CD4-positive, CD25-positive, alpha-beta regulatory T cell (primary cell): ENCODE results near the gene OPTC. TPM values are rescaled to one million over a fixed set of nuclear protein-coding genes. Genes with fewer than 3 reads are reported as not detected.

Experiments
- ATAC-seq, 2 donors: fragments of 150-1000 bp; cut with Tn5 transposase; one replicate each; pipeline ENCODE4 v1.10.0; 2021; ENCODE audit warnings: low read depth in 2 of 2, moderate number of reproducible peaks in 2 of 2, moderate library complexity in 1 of 2
- DNase-seq, 3 donors: peaks; one replicate each; pipeline versions ENCODE4 v3.0.0 to v3.0.0-alpha.2; 2012 to 2022; ENCODE audit warnings: mixed read lengths in 1 of 3
- H3K27ac ChIP-seq: one replicate; pipeline ENCODE4 v1.7.0; 2013; ENCODE audit warnings: mild to moderate bottlenecking, low read length; ENCODE audit not compliant: insufficient read depth, poor library complexity, severe bottlenecking
- H3K27me3 ChIP-seq: one replicate; pipeline ENCODE4 v1.7.0; 2013; ENCODE audit warnings: low read length; ENCODE audit not compliant: control insufficient read depth, insufficient read depth
- H3K36me3 ChIP-seq: one replicate; pipeline ENCODE4 v1.7.0; 2013; ENCODE audit warnings: mild to moderate bottlenecking, low read length, moderate library complexity; ENCODE audit not compliant: control insufficient read depth, insufficient read depth
- H3K4me1 ChIP-seq: 2 replicates; pipeline ENCODE4 v1.7.0; 2013; ENCODE audit warnings: mild to moderate bottlenecking, low read length; ENCODE audit not compliant: insufficient read depth, control insufficient read depth, poor library complexity, severe bottlenecking
- H3K4me3 ChIP-seq: one replicate; pipeline ENCODE4 v1.7.0; 2013; ENCODE audit warnings: low read depth, mild to moderate bottlenecking, low read length, moderate library complexity
- H3K9me3 ChIP-seq, 2 experiments: 1 replicate in 1 of 2; 2 replicates in 1 of 2; pipeline ENCODE4 v1.7.0; 2013; ENCODE audit warnings: low read length in 2 of 2, mild to moderate bottlenecking in 1 of 2, moderate library complexity in 1 of 2; ENCODE audit not compliant: control insufficient read depth in 2 of 2
- H3K27ac Mint-ChIP-seq, 3 donors: one replicate each; pipeline ENCODE4 v1.8.0; 2020 to 2022; ENCODE audit warnings: mild to moderate bottlenecking in 3 of 3, mixed read lengths in 3 of 3, moderate library complexity in 2 of 3
- H3K27me3 Mint-ChIP-seq: one replicate; pipeline ENCODE4 v1.8.0; 2022; ENCODE audit warnings: mild to moderate bottlenecking, mixed read lengths
- H3K36me3 Mint-ChIP-seq: one replicate; pipeline ENCODE4 v1.8.0; 2020; ENCODE audit warnings: mixed read lengths
- H3K4me1 Mint-ChIP-seq, 4 donors: one replicate each; pipeline ENCODE4 v1.8.0; 2020 to 2022; ENCODE audit warnings: mixed read lengths in 4 of 4, mild to moderate bottlenecking in 1 of 4
- H3K4me3 Mint-ChIP-seq, 4 donors: one replicate each; pipeline ENCODE4 v1.8.0; 2020 to 2022; ENCODE audit warnings: mild to moderate bottlenecking in 4 of 4, mixed read lengths in 4 of 4, moderate library complexity in 3 of 4
- H3K9me3 Mint-ChIP-seq, 7 donors: one replicate each; pipeline ENCODE4 v1.8.0; 2020 to 2022; ENCODE audit warnings: mixed read lengths in 7 of 7, mild to moderate bottlenecking in 3 of 7, moderate library complexity in 2 of 7
- polyA plus RNA-seq, 4 donors: library from polyadenylated mRNA; unstranded; fragments of 300-500 nt; fragmentation: Illumina TruSeq; gene quantifications; one replicate each; pipeline ENCODE4 v1.2.3, GENCODE V29; 2021
- total RNA-seq: library from RNA; stranded (reverse); gene quantifications from one replicate; pipeline ENCODE4 v1.2.3, GENCODE V29; 2022

OPTC gene
- total and polyA plus RNA-seq, 5 donors from 2014 or later = not detected

DNA sequence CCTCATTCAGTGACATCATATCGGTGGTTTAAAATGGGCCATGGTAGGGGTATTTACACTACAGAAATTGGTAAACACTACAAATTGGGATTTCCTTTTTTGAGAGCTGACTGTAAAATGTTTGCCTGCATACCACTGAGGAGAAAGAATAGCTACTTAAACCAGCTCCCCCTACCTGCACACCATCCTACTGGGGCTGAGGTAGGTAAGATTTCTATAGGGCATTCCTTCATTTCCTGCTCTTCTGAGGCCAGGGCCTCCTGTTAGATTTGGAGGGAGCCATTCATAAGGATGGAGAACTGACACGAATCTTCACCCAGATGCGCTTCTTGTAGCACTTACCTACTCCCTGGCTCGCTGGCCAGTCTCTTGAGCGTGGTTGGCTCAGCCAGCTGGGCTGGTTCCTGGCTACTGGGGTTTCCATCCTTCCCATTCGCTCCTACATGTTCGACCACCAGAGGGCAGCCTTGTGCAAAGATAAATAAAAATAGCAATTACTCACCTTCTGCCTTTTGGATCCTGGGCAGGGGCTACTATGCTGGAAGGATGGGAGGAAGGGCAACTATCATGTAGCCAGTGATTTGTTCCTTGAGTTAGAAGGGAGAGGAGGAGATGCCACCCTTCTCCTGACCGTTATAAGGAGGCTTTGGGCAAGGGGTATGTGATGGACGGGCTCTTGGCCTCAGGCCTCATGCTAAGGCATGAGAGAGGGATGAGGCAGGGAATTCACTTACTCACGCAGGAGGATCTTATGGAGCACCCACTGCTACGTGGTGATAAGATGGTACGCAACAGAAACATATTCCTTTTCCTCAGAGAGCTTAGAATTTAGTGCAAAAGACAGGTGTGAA is 10.7 kb downstream of the OPTC start:
- Mint-ChIP-seq H3K27me3 (peaks cover 10% of the 10 kb centered on the region), H3K27ac (peak overlapping the region in 1 of 3 donors; percentile 5), H3K9me3 (no peaks in the 10 kb centered on the region), H3K4me1 (peaks cover 0 to 4% (median 1%) of the 10 kb centered on the region in 4 donors), H3K4me3 (no peak overlapping the region), H3K36me3 (no peaks in the 10 kb centered on the region)
- Histone ChIP-seq H3K27ac (no peak overlapping the region), H3K9me3 (no peaks in the 10 kb centered on the region), H3K36me3 (no peaks in the 10 kb centered on the region), H3K4me1 (no peaks in the 10 kb centered on the region), H3K4me3 (no peak overlapping the region), H3K27me3 (no peaks in the 10 kb centered on the region)
- DNase-seq (peak; percentile 54 to 74 (median 70)), ATAC-seq (peak; percentile 61 to 62)

DNA sequence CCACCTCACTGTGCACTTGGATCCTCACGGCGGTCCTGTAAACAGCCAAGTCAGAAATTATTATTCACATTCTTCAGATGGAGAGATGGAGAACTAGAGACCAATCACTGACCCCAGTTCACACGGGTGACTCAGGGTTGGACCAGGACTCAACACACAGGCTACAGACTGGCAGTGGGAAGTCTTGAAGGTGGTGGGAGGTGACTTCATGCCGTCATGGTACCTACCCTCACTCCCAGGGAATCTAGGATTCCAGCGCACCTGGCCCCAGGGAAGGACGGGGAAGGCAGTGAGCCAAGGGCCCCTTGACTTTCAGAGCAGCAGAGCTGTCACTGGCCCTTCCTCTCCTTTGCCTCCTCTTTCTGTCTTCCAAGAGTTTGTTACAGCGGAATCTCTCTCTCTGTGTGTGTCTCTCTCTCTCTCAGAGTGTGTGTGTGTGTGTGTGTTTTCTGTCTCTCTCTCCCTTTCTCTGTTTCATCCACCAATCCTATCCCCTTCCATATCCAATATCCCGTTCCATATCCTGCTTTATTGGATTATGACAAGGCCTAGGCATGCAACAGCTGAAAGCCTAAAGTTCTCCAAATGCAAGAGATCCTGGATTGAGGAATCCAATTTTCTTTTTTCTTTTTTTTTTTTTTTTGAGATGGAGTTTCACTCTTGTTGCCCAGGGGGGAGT is 11.7 kb downstream of the OPTC start:
- Histone ChIP-seq H3K4me3 (no peak overlapping the region), H3K9me3 (no peaks in the 10 kb centered on the region), H3K4me1 (no peaks in the 10 kb centered on the region), H3K27ac (no peak overlapping the region), H3K36me3 (no peaks in the 10 kb centered on the region), H3K27me3 (no peaks in the 10 kb centered on the region)
- Mint-ChIP-seq H3K27ac (peak overlapping the region in 1 of 3 donors; percentile 36), H3K4me1 (peaks cover 0 to 4% (median 1%) of the 10 kb centered on the region in 4 donors), H3K36me3 (no peaks in the 10 kb centered on the region), H3K27me3 (peaks cover 10% of the 10 kb centered on the region), H3K9me3 (no peaks in the 10 kb centered on the region), H3K4me3 (no peak overlapping the region)
- DNase-seq (no peak), ATAC-seq (no peak)

DNA sequence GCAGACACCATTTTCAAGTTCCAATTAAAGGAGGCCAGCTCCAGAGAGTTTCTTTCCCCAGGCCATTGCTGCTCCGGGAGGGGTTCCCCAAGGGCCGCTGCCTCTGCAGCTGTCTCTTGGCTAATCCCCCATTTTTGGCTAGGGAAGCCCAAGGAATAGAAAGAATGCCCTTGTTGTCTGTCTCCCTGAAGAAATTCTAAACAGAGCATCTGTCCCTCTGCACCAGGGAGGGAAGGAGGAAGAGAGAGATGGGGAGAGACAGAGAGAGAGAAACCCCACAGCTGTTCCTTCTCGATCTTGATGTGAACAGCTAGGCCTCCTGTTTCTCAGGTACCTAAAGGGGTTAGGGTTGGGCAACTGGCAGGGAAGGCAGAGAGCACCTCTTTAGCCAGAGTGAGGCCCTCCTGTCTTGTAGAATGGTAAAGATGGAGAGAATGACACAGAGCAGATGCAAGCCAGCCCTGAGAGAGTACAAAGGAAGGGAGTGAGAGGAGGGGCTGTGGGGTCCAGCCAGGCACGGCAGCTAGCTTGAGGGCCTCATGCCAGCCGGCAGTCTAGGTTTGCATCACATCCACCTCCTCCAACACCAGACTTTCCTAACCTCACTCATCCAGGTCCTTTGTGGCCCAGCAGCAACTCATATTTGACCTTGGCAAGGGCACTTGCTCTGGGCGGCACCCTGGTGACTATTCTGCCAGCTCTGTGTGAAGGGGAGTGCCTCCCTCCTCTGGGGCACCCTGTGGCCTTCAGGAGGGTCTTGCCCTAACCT is 13.1 kb downstream of the OPTC start:
- H3K4me1 ChIP-seq = no peaks in the 10 kb centered on the region
- no peak for DNase-seq
- H3K9me3 ChIP-seq = no peaks in the 10 kb centered on the region
- no peak overlapping the region for H3K27ac ChIP-seq
- no peaks in the 10 kb centered on the region for H3K36me3 Mint-ChIP-seq
- ATAC-seq = no peak
- H3K4me3 ChIP-seq = no peak overlapping the region
- H3K4me1 Mint-ChIP-seq = peaks cover 0 to 4% (median 1%) of the 10 kb centered on the region in 4 donors
- H3K36me3 ChIP-seq = no peaks in the 10 kb centered on the region
- H3K27ac Mint-ChIP-seq = peak overlapping the region in 1 of 3 donors; percentile 83
- H3K27me3 ChIP-seq = no peaks in the 10 kb centered on the region
- no peaks in the 10 kb centered on the region for H3K9me3 Mint-ChIP-seq
- H3K4me3 Mint-ChIP-seq = no peak overlapping the region
- H3K27me3 Mint-ChIP-seq = peaks cover 9% of the 10 kb centered on the region

DNA sequence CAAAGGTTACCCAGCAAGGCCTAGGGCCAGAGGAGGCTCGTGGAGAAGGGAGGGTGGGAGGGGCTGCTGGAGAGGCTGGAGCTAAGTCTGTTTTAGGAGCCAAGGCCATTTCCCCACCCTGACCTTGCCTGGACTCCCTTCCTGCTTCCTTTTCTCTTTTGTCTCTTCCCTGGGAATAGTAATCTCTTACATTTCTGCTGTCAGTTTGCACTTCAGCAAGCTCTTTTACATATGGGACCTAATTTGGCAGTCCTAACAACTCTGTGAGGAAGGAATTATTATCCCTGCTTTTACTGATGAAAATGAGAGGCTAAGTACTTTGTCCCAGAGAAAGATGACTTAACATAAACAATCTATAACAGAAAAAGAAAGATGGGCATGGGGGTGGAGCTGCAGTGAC is 13.8 kb downstream of the OPTC start:
- H3K27me3 ChIP-seq = no peaks in the 10 kb centered on the region
- DNase-seq (no peak), ATAC-seq (no peak)
- no peak overlapping the region for H3K4me3 ChIP-seq
- no peaks in the 10 kb centered on the region for H3K4me1 ChIP-seq
- Mint-ChIP-seq H3K27ac (no peak overlapping the region), H3K9me3 (no peaks in the 10 kb centered on the region), H3K27me3 (peaks cover 4% of the 10 kb centered on the region), H3K4me3 (no peak overlapping the region), H3K4me1 (peaks cover 0 to 7% (median 2%) of the 10 kb centered on the region in 4 donors), H3K36me3 (no peaks in the 10 kb centered on the region)
- H3K27ac ChIP-seq = no peak overlapping the region
- no peaks in the 10 kb centered on the region for H3K36me3 ChIP-seq
- no peaks in the 10 kb centered on the region for H3K9me3 ChIP-seq

DNA sequence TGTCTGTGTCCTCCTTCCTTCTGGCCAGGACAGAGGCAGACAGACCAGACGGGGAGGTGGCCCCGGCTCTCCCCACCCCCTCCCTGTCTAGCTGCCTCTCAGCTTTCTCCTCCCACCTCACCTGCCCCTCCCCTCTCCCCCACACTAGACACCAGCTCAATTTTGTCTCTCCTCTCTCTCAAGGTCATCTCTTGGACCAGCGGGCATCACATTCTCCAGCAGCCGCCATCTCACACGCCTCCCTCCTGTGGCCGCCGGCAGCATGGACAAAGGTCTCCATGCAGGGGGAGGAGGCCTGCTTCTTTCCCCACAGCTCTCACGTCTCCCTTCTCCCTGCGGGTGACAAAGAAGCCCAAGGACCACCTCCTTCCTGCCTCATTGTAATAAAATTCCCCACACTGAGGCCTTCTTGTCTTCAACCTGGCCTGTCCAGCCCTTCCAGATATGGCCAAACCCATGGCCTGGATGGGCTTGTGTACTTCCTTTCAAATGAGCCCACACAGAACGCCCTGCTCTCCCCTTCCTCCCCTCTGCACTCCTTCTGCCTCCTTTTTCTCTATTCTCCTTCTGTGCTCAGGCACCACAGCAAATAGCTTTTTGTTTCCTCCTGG is 14.6 kb downstream of the OPTC start:
- ATAC-seq = no peak
- H3K4me1 Mint-ChIP-seq = peaks cover 0 to 16% (median 3%) of the 10 kb centered on the region in 4 donors
- DNase-seq = no peak
- Histone ChIP-seq H3K27ac (no peak overlapping the region), H3K4me3 (no peak overlapping the region), H3K27me3 (no peaks in the 10 kb centered on the region), H3K4me1 (peaks cover 3% of the 10 kb centered on the region), H3K9me3 (no peaks in the 10 kb centered on the region), H3K36me3 (no peaks in the 10 kb centered on the region)
- no peak overlapping the region for H3K27ac Mint-ChIP-seq
- peaks cover 8% of the 10 kb centered on the region for H3K27me3 Mint-ChIP-seq
- H3K36me3 Mint-ChIP-seq = no peaks in the 10 kb centered on the region
- H3K4me3 Mint-ChIP-seq = no peak overlapping the region
- H3K9me3 Mint-ChIP-seq = no peaks in the 10 kb centered on the region

DNA sequence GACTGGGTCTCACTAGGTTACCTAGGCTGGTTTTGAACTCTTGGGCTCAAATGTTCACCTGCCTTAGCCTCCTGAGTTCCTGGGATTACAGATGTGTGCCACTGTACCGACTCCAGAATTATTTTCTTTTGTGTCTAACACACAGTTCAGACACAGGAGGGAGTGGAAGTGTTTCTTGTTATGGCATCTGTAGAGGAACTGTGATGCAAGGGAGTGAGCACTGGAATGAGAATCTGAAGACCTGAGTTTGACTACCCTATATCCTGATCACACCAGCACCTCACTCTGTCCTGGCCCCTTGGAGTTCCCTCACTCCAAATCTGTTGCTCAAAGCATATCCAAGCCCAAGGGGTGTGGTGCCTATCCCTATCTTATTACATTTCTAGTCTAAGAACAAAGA is 15.2 kb downstream of the OPTC start:
- no peaks in the 10 kb centered on the region for H3K27me3 ChIP-seq
- Mint-ChIP-seq H3K27me3 (peaks cover 12% of the 10 kb centered on the region), H3K36me3 (no peaks in the 10 kb centered on the region), H3K9me3 (no peaks in the 10 kb centered on the region), H3K27ac (peak overlapping the region in 1 of 3 donors; percentile 7), H3K4me1 (peaks cover 0 to 19% (median 3%) of the 10 kb centered on the region in 4 donors), H3K4me3 (no peak overlapping the region)
- H3K4me3 ChIP-seq = no peak overlapping the region
- no peak for ATAC-seq
- H3K4me1 ChIP-seq = peaks cover 3% of the 10 kb centered on the region
- no peaks in the 10 kb centered on the region for H3K36me3 ChIP-seq
- no peaks in the 10 kb centered on the region for H3K9me3 ChIP-seq
- no peak for DNase-seq
- no peak overlapping the region for H3K27ac ChIP-seq

DNA sequence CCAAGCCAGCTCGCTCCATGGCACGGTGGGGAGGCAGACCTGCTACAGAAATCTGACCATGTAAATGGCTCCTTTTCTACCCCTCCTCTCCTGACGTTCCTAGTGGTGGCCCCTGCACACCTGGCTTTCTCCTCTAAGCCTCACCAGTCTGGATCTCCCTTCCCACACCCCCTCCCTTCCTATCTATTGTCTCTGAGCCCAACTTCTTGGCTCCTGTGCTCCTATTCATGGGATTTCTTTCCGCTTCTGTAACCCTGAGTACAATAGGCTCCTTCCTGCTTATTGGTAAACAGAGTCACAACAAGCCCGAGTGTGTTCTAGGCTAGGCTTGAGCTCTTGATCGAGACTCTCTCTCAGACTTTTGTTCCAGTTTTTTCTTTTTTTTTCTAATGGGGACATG is 17.6 kb downstream of the OPTC start:
- peaks cover 7% of the 10 kb centered on the region for H3K27me3 Mint-ChIP-seq
- no peaks in the 10 kb centered on the region for H3K27me3 ChIP-seq
- H3K27ac Mint-ChIP-seq = no peak overlapping the region
- H3K36me3 Mint-ChIP-seq = no peaks in the 10 kb centered on the region
- H3K27ac ChIP-seq = no peak overlapping the region
- H3K4me3 Mint-ChIP-seq = no peak overlapping the region
- H3K4me1 ChIP-seq = peaks cover 3% of the 10 kb centered on the region
- H3K36me3 ChIP-seq = no peaks in the 10 kb centered on the region
- H3K9me3 ChIP-seq = no peaks in the 10 kb centered on the region
- H3K9me3 Mint-ChIP-seq = no peaks in the 10 kb centered on the region
- peaks cover 0 to 22% (median 1%) of the 10 kb centered on the region in 4 donors for H3K4me1 Mint-ChIP-seq
- DNase-seq (no peak), ATAC-seq (no peak)
- H3K4me3 ChIP-seq = no peak overlapping the region
